Measurements from ENCODE around the gene COL27A1. TPM values are rescaled to one million over a fixed set of nuclear protein-coding genes. Genes with fewer than 3 reads are reported as not detected.

The COL27A1 gene
- total RNA-seq, 4 donors from 2014 or later: 1.0 to 5.7 (median 3.3) TPM

DNA sequence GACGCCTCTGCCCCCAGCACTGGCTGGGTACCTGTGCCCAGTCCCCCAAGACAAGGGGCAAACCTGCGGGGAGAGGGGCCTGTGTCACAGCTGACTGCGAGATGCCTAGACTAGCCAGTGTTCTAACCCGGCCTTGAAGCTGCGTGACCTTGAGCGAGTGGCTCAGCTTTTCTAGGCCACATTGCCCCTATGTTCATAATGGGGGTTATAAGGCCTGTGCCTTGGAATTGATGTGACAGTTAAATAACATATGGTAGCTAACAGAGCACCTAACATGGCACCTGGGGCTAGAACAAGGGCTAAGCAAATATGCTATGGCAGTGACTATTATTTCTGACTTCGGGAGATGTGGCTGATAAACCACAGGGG is 22.8 kb upstream of the COL27A1 start:
- Histone ChIP-seq H3K4me3 (no peak overlapping the region), H3K4me1 (no peaks in the 10 kb centered on the region), H3K9me3 (peaks cover 0 to 8% (median 0%) of the 10 kb centered on the region in 3 donors), H3K27me3 (peaks cover 8% of the 10 kb centered on the region), H3K36me3 (no peaks in the 10 kb centered on the region), H3K27ac (no peak overlapping the region)
- ATAC-seq: no peak
- TF ChIP-seq CTCF (IDR thresholded peaks at IDR 0.05) (no peak), POLR2A (IDR thresholded peaks at IDR 0.05) (no peak), POLR2AphosphoS5 (IDR thresholded peaks at IDR 0.05) (no peak), EP300 (IDR thresholded peaks at IDR 0.05) (no peak)
- 80 to 100% methylated on average over 1 to 4 of the region's 7 CpGs for WGBS, 2 donors (ENCODE audit: low coverage in 1 of 2)

DNA sequence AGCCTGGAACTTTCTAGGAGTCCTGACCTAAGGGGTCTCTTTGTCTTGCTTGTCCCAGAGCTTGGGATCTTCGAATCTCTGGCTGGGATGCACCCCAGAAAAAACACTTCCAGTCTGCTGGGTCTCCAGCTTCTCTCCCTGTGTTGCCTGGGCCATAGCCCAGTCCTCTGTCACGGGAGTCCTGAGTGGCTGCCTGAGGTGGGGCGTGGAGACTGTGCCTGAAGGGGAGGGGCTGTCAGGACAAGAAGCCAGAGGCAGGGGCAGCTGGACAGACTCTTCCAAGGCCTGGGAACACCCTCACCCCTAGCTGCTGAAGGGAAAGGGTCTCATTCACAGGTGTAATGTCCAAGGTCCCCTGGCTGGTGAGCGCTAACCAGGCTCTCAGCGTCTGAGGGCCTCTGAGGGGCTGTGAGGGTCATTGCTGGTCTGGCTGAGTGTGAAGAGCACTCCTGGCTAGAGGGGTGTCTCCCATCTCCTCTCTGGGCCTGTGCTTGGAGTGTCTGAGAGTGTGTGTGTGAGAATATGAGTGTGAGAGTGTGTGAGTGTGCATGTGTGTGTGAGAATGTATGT is 20.4 kb upstream of the COL27A1 start:
- peaks cover 5% of the 10 kb centered on the region for H3K27me3 ChIP-seq
- no peak overlapping the region for H3K27ac ChIP-seq
- H3K4me1 ChIP-seq: no peaks in the 10 kb centered on the region
- no peak for ATAC-seq
- TF ChIP-seq POLR2AphosphoS5 (IDR thresholded peaks at IDR 0.05): no peak
- no peak for TF ChIP-seq CTCF (IDR thresholded peaks at IDR 0.05)
- TF ChIP-seq EP300 (IDR thresholded peaks at IDR 0.05): no peak
- TF ChIP-seq POLR2A (IDR thresholded peaks at IDR 0.05): no peak
- H3K4me3 ChIP-seq: no peak overlapping the region
- 79% methylated on average over 2 of the region's 5 CpGs; no CpG with 5 or more reads in 1 of the 2 donors for WGBS, 2 donors (ENCODE audit: low coverage in 1 of 2)
- no peaks in the 10 kb centered on the region for H3K9me3 ChIP-seq
- no peaks in the 10 kb centered on the region for H3K36me3 ChIP-seq

DNA sequence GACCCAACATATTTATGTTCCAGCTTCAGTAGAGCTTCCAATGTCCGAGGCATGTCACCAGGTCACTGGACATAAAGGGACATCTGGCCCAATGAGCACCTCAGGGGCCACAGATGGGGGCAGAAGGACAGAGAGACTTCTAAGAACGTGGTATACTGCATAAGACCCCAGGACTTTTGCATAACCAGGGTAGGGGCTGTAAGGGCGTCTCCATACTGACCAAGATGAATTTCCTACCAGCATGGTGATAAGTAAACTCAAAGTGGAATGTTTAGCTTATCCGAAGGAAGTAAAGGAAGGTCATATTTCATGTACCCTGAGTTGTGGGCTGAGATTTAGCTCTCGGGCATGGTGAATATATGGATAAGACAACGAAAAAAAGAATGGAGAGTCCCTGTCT is 17.5 kb upstream of the COL27A1 start:
- no peak for ATAC-seq
- H3K4me3 ChIP-seq: no peak overlapping the region
- TF ChIP-seq POLR2AphosphoS5 (IDR thresholded peaks at IDR 0.05): no peak
- no peak for TF ChIP-seq CTCF (IDR thresholded peaks at IDR 0.05)
- H3K36me3 ChIP-seq: no peaks in the 10 kb centered on the region
- 82 to 84% methylated on average over 5 to 6 of the region's 6 CpGs for WGBS, 2 donors (ENCODE audit: low coverage in 1 of 2)
- H3K9me3 ChIP-seq: no peaks in the 10 kb centered on the region
- peaks cover 0 to 24% (median 5%) of the 10 kb centered on the region in 3 donors for H3K4me1 ChIP-seq
- no peaks in the 10 kb centered on the region for H3K27me3 ChIP-seq
- H3K27ac ChIP-seq: no peak overlapping the region

- H3K27me3 ChIP-seq: peaks cover under 1% of the 10 kb centered on the region
- peaks cover 0 to 24% (median 5%) of the 10 kb centered on the region in 3 donors for H3K4me1 ChIP-seq
- no peak for TF ChIP-seq CTCF (IDR thresholded peaks at IDR 0.05)
- TF ChIP-seq POLR2AphosphoS5 (IDR thresholded peaks at IDR 0.05): peak; percentile 33
- no peak overlapping the region for H3K27ac ChIP-seq
- no peak overlapping the region for H3K4me3 ChIP-seq
- ATAC-seq: peak; percentile 36
- no peaks in the 10 kb centered on the region for H3K36me3 ChIP-seq
- H3K9me3 ChIP-seq: no peaks in the 10 kb centered on the region
- WGBS, 2 donors (ENCODE audit: low coverage in 1 of 2): 40% methylated on average over 1 of the region's 8 CpGs; no CpG with 5 or more reads in 1 of the 2 donors
These were observed 16.8 kb upstream of the COL27A1 start for GRCh38 chr9:114138552-114138971.

- Histone ChIP-seq H3K27ac (no peak overlapping the region), H3K4me3 (no peak overlapping the region), H3K4me1 (peaks cover 0 to 24% (median 5%) of the 10 kb centered on the region in 3 donors), H3K9me3 (no peaks in the 10 kb centered on the region), H3K36me3 (no peaks in the 10 kb centered on the region), H3K27me3 (peaks cover 6% of the 10 kb centered on the region)
- no peak for ATAC-seq
- TF ChIP-seq EP300 (IDR thresholded peaks at IDR 0.05): no peak
- 50 to 90% methylated on average over 1 to 4 of the region's 5 CpGs for WGBS, 2 donors (ENCODE audit: low coverage in 1 of 2)
These were observed 16.3 kb upstream of the COL27A1 start for GRCh38 chr9:114139071-114139470.
